ENCODE measurements around the gene BRD3OS. TPM values are rescaled to one million over a fixed set of nuclear protein-coding genes. Genes with fewer than 3 reads are reported as not detected.
A peak's percentile ranks its signal among the peaks of the same experiment; 100 is the strongest.

Gene BRD3OS
- total RNA-seq, 1 donor from 2014 or later, result 31.6 TPM

DNA sequence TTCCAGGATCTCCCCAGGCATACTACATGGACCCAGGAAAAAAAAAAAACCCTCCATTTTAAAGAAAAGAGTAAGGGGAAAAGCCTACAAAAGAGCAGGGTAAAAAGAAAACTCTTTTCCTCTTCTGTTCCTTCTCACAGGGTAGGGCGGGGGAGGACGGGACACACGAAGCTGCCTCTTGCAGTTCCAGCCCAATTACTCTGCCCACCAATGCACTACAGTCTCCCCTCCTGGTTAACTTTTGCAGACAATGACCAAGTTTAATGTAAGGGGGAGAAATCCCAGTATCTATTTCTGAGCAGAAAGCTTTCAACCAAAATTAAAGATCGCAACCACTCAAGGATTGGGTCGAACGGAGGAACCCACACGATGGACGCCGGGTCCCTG, 41.2 kb downstream of the BRD3OS start:
- Mint-ChIP-seq H3K36me3 (ENCODE audit: unreplicated experiment) (no peaks in the 10 kb centered on the region), H3K27ac (ENCODE audit: unreplicated experiment) (peak overlapping the region; percentile 82), H3K27me3 (ENCODE audit: unreplicated experiment) (peaks cover 16% of the 10 kb centered on the region), H3K4me1 (ENCODE audit: low read depth, unreplicated experiment) (peaks cover 21% of the 10 kb centered on the region), H3K9me3 (ENCODE audit: unreplicated experiment) (peaks cover 12% of the 10 kb centered on the region), H3K4me3 (ENCODE audit: unreplicated experiment) (peak overlapping the region; percentile 94)
- TF ChIP-seq, protein P1, sequence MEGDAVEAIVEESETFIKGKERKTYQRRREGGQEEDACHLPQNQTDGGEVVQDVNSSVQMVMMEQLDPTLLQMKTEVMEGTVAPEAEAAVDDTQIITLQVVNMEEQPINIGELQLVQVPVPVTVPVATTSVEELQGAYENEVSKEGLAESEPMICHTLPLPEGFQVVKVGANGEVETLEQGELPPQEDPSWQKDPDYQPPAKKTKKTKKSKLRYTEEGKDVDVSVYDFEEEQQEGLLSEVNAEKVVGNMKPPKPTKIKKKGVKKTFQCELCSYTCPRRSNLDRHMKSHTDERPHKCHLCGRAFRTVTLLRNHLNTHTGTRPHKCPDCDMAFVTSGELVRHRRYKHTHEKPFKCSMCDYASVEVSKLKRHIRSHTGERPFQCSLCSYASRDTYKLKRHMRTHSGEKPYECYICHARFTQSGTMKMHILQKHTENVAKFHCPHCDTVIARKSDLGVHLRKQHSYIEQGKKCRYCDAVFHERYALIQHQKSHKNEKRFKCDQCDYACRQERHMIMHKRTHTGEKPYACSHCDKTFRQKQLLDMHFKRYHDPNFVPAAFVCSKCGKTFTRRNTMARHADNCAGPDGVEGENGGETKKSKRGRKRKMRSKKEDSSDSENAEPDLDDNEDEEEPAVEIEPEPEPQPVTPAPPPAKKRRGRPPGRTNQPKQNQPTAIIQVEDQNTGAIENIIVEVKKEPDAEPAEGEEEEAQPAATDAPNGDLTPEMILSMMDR (IDR thresholded peaks at IDR 0.05; ENCODE audit: partially characterized antibody, unreplicated experiment), result no peak
- no peak for DNase-seq

DNA sequence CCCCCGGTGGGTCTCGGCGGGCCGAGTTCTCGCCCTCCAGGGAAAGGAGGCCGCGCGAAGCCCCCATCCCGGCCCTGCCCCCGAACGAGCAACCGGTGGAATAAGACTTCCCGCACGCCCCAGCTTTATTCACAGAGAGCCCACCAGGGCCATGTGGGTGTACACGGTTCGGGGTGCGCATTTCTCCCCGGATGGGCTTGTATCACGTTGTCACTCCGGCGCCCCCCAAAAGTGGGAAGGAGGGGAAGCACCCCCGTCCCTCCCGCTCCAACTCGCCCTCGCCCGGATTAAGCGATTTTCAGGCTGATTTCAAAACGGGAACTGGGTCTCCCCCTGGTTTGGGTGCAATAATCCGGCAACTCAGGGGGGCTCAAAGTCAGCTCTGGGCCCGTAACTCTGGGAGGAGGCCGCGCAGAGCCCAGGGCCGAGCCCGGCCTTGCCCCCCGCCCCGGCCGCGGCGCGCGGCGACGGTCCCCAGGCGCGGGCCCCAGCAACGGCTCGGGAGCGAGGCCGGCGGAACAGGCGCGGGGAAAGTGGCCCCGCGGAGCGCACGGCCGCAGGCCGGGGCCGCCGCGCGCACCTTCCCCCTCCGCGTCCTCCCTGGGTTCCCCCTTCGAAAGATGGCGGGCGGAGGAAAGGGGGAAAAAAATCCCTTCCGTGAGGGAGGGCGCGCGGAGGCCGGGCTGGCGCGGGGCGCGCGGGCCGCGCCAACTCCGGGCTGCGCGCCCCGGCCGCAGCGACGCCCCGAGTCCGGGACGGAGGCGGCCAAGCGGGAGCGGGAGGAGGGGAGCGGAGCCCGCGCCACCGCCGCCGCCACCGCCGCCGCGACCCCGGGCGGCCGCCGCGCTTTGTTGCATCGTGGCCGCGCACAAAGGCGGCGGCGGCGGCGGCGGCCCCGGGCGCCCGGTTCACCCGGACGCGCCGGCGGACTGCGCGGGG, 41.9 kb downstream of the BRD3OS start:
- H3K4me1 Mint-ChIP-seq (ENCODE audit: low read depth, unreplicated experiment), result peaks cover 21% of the 10 kb centered on the region
- TF ChIP-seq, protein P1 (IDR thresholded peaks at IDR 0.05; ENCODE audit: partially characterized antibody, unreplicated experiment), result no peak
- peak overlapping the region; percentile 84 for H3K27ac Mint-ChIP-seq (ENCODE audit: unreplicated experiment)
- peak; percentile 26 for DNase-seq
- peaks cover 16% of the 10 kb centered on the region for H3K27me3 Mint-ChIP-seq (ENCODE audit: unreplicated experiment)
- peaks cover 12% of the 10 kb centered on the region for H3K9me3 Mint-ChIP-seq (ENCODE audit: unreplicated experiment)
- H3K36me3 Mint-ChIP-seq (ENCODE audit: unreplicated experiment), result no peaks in the 10 kb centered on the region
- peak overlapping the region; percentile 94 for H3K4me3 Mint-ChIP-seq (ENCODE audit: unreplicated experiment)

DNA sequence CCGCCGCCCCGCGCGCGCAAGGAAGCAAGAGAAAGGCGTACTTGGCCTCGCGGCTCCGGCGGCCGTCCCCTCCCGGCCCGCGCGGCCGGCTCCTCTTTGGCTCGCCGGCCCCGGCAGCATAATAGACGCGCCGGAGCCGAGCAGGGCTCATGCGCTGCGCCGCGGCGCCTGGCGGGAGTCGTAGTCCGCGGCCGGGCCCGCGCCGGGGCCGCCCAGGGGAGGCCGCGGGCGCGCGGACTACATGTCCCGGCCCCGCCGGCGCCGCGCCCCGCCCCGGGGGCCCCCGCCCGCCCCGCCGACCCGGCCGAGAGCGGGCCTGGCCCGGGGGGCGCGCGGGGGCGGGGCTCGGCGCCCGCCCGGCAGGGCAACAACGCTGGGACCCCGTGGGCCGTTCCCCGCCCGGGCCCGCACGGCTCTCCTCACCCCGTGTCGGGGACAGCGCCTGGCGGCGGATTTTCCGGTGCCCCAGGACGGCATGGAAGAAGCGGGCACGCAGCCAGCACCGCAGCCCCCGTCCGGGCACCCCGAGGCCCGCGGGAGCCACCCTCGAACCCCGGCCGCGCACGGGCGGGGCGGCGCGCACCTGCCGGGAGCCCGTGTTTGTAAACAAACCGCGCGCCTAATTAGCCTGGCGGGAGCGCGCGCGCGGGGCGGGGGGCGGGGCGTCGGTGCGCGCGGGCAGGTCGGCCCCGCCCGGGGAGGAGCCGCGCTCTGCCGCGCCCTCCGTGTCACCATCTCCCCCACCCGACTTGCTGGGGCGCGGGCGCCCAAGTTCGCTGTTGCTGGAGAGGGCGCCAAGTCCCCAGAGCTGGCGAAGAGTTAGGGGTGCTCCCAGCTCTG, 42.8 kb downstream of the BRD3OS start, which contains the start of gene BRD3:
Gene BRD3 (minus strand): TSS at position 123 of the 840 bp plus-strand sequence. CDS start 14,549 bp downstream, outside the sequence.
- Mint-ChIP-seq H3K4me3 (ENCODE audit: unreplicated experiment) (peak within 1 kb of the TSS; percentile 94), H3K27ac (ENCODE audit: unreplicated experiment) (peak within 1 kb of the TSS; percentile 84), H3K4me1 (ENCODE audit: low read depth, unreplicated experiment) (peaks cover 13% of the 10 kb centered on the region), H3K27me3 (ENCODE audit: unreplicated experiment) (peaks cover 10% of the 10 kb centered on the region), H3K9me3 (ENCODE audit: unreplicated experiment) (peaks cover 12% of the 10 kb centered on the region), H3K36me3 (ENCODE audit: unreplicated experiment) (no peaks in the 10 kb centered on the region)
- DNase-seq, result peak; percentile 85
- TF ChIP-seq, protein P1 (IDR thresholded peaks at IDR 0.05; ENCODE audit: partially characterized antibody, unreplicated experiment), result no peak

DNA sequence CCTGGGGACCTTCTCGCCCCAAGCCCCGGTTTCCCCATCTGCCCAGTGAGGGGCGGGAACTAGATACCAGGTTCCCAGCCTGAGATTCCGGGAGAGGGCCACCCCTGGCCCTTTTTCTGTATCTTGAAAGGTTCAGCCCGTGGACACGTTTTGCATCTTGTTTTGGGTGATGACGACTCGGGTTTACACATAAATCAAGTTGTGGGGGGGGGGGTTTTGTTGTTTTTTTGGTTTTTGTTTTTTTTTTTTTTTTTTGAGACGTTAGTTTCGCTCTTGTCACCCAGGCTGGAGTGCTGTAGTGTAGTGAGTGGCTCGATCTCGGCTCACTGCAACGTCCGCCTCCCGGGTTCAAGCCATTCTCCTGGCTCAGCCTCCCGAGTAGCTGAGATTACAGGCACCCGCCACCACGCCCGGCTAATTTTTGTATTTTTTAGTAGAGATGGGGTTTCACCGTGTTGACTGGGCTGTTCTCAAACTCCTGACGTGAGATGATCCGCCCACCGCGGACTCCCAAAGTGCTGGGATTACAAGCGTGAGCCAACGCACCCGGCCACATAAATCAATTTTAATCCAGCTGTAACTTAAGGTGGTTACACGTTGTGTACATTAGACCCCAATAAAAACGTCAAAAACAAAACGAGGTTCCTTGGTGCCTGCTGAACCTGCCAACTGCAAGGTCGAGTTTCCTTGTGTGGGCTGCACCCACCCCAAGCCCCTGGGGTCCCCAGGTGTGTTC, 43.6 kb downstream of the BRD3OS start:
- TF ChIP-seq, protein P1 (IDR thresholded peaks at IDR 0.05; ENCODE audit: partially characterized antibody, unreplicated experiment), result no peak
- peak overlapping the region; percentile 82 for H3K27ac Mint-ChIP-seq (ENCODE audit: unreplicated experiment)
- H3K36me3 Mint-ChIP-seq (ENCODE audit: unreplicated experiment), result no peaks in the 10 kb centered on the region
- H3K9me3 Mint-ChIP-seq (ENCODE audit: unreplicated experiment), result peaks cover 14% of the 10 kb centered on the region
- H3K4me3 Mint-ChIP-seq (ENCODE audit: unreplicated experiment), result peak overlapping the region; percentile 87
- peaks cover 7% of the 10 kb centered on the region for H3K4me1 Mint-ChIP-seq (ENCODE audit: low read depth, unreplicated experiment)
- H3K27me3 Mint-ChIP-seq (ENCODE audit: unreplicated experiment), result peaks cover 13% of the 10 kb centered on the region
- DNase-seq, result peak; percentile 13

Measured in glutamatergic neuron (in vitro differentiated cells).